Retinal pigment epithelial cell (primary cell): Measurements from ENCODE around the gene CYP2F1.
"Not testable (repeated sequence)": the region's sequence is repeated elsewhere in the genome, so short reads cannot be mapped to it uniquely, and the experiment has no call there.

Experiments used
- DNase-seq: peaks from one replicate; pipeline ENCODE4 v3.0.0-alpha.2; 2010; ENCODE audit warnings: low read depth
- H3K4me3 ChIP-seq: 2 replicates; pipeline ENCODE4 v1.5.1; 2011; ENCODE audit warnings: mild to moderate bottlenecking, low read length, control low read depth, moderate library complexity
- CTCF ChIP-seq: conservative IDR thresholded peaks from 2 replicates; pipeline ENCODE4 v1.5.1; 2011; ENCODE audit warnings: low read depth, low read length, control low read depth, inconsistent platforms

CYP2F1 gene

GRCh38 chr19:41149831-41150230, 35.6 kb downstream of the CYP2F1 start:
- no peak for TF ChIP-seq CTCF
- DNase-seq, result no peak
- H3K4me3 ChIP-seq, result no peak overlapping the region

GRCh38 chr19:41150986-41151385, 36.8 kb downstream of the CYP2F1 start:
- DNase-seq, H3K4me3 ChIP-seq: not testable (repeated sequence)

DNA sequence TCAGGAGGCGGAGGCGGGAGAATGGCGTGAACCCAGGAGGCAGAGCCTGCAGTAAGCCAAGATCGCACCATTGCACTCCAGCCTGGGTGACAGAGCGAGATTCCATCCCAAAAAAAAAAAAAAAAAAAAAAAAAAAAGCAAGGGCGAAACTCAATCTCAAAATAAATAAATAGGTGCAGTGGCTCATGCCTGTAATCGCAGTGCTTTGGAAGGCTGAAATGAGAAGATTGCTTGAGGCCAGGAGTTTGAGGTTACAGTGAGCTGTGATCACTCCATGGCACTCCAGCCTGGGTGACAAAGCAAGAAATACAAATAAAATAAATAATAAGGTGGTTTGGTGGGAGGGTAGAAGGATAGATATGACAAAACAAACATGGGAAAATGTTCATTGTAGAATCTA, 39.8 kb downstream of the CYP2F1 start:
- DNase-seq, result no peak
- no peak for TF ChIP-seq CTCF
- H3K4me3 ChIP-seq, result no peak overlapping the region

DNA sequence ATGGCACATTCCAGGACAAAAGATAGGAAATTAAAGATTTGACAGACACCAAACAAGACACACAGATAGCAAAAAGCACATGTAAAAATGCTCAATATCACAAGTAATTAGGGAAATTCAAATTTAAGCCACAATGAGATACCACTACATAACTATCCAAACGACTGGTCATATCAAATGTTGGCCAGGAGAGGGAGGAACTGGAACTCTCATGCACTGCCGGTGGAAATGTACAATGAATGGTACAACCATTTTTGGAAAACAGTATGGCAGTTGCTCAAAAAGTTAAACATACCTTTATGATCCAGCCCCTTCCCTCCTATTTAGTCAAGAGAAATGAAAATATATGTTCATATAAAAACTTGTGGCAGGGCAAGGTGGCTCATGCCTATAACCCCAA, 42.0 kb downstream of the CYP2F1 start:
- no peak for TF ChIP-seq CTCF
- H3K4me3 ChIP-seq, result no peak overlapping the region
- no peak for DNase-seq

GRCh38 chr19:41159881-41160280, 45.6 kb downstream of the CYP2F1 start:
- no peak overlapping the region for H3K4me3 ChIP-seq
- TF ChIP-seq CTCF, result no peak
- DNase-seq, result no peak

GRCh38 chr19:41161903-41162302, 47.7 kb downstream of the CYP2F1 start:
- DNase-seq, result no peak
- H3K4me3 ChIP-seq, result no peak overlapping the region
- peak; percentile 32 for TF ChIP-seq CTCF

DNA sequence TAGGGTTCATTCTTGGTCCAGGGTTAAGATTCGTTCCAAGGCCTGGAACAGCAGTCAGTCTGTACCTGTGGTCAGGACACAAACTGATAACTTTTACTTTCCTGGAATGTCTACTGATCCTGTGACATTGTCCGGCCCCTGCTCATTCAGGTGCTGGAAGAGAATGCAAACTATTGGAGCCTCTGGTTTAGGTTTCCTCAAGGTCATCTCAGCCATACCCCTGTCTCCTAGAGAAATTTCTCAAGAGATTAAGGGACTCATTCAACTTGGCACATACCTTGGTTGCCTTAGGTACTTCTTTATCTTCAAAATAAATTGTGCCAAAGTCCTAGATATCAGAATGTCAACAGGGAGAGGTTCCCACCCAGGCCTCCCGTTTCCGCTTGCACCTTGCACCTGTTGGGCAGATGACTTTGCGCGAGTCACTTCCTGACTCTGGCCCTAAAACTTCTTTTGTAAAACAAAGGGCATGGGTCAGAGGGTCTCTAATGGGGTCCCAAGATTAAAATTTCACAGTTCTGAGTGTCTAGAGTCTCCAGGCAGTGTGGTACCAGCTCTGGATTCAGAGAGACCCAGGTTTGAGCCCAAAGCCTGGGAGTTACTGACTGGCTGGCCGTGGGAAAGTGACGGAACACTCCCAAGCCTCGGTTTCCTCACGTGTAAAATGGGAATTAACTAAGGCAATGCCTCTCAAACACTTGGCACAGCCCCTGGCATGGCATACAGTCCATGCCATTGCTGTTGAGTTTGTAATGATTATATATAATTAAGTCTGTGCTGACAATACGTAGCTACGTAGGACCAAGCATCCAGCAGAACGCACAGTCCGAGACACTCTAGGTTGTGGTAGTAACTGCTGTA, 52.9 kb downstream of the CYP2F1 start:
- no peak for DNase-seq
- no peak for TF ChIP-seq CTCF
- no peak overlapping the region for H3K4me3 ChIP-seq
